Putamen (tissue), 1 donor: ENCODE data around the gene ANKRD65.
"Not testable (repeated sequence)": the region's sequence is repeated elsewhere in the genome, so short reads cannot be mapped to it uniquely, and the experiment has no call there.

Experiments
- DNase-seq: peaks from one replicate; pipeline ENCODE4 v3.0.0-alpha.2; 2016; ENCODE audit warnings: low spot score

Gene ANKRD65

GRCh38 chr1:1393428-1393827, 27.6 kb downstream of the ANKRD65 start:
- no peak for DNase-seq

DNA sequence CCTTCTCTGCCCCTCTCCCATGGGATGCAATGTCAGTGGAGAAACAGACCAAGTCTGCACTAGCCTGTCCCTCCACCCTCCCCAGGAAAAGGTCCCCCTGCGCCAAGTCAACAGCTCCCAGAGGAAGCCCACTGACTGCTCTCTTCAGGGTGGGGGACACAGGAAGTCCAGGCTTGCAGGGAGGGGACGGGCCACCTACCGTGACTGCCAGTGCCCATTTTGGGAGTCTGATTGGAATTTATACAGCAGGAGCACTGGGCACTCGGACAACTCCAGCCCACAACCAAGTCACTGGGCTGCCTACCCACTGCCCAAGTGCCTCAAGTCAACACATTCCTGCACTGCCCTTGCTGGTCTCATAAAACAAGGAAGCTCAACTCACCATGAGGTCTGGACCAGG, 28.1 kb downstream of the ANKRD65 start:
- no peak for DNase-seq

- no peak for DNase-seq
These were observed 29.9 kb downstream of the ANKRD65 start for GRCh38 chr1:1391225-1391624.

DNA sequence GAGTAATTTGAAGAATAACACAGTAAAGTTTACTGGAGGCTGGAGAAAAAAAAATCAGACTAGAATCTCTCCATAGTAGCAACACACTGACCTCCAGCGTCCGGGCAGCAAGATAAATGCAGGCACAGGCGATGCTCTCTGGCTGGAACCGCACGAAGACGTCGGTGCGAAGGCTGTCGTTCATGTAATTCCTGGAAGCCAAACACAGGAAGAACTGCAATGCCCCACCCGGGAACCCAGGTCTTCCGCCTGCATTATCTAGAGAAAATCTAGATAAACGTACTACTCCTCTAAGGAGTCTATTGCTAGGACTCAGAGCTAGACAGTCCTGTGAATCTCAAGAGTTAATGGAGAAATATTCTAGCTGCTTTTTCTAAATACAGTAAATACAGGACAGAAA, 30.4 kb downstream of the ANKRD65 start:
- no peak for DNase-seq

DNA sequence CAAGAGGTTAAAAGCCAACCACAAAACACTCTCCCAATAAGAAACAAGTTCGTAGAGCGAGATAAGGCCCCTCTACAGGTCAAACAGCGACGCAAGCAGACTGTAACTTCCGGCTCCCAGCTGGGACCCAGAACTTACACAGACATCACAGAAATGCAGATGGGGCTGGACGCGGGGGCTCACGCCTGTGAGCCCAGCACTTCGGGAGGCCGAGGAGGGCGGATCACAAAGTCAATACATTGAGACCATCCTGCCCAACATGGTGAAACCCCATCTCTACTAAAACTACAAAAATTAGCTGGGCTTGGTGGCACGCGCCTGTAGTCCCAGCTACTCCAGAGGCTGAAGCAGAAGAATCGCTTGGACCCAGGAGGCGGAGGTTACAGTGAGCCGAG, 33.0 kb downstream of the ANKRD65 start:
- DNase-seq: no peak

GRCh38 chr1:1387098-1388077, 33.7 kb downstream of the ANKRD65 start:
- no peak for DNase-seq

- no peak for DNase-seq
These were observed 35.1 kb downstream of the ANKRD65 start for GRCh38 chr1:1385931-1386330.

GRCh38 chr1:1385339-1385738, 35.7 kb downstream of the ANKRD65 start:
- DNase-seq: not testable (repeated sequence)

- no peak for DNase-seq
These were observed 39.8 kb downstream of the ANKRD65 start for GRCh38 chr1:1381294-1381693.

- no peak for DNase-seq
These were observed 40.2 kb downstream of the ANKRD65 start for GRCh38 chr1:1380860-1381259.

- DNase-seq: no peak
These were observed 43.4 kb downstream of the ANKRD65 start for GRCh38 chr1:1377540-1378205.

- DNase-seq: no peak
These were observed 44.4 kb downstream of the ANKRD65 start for GRCh38 chr1:1376551-1377226.

DNA sequence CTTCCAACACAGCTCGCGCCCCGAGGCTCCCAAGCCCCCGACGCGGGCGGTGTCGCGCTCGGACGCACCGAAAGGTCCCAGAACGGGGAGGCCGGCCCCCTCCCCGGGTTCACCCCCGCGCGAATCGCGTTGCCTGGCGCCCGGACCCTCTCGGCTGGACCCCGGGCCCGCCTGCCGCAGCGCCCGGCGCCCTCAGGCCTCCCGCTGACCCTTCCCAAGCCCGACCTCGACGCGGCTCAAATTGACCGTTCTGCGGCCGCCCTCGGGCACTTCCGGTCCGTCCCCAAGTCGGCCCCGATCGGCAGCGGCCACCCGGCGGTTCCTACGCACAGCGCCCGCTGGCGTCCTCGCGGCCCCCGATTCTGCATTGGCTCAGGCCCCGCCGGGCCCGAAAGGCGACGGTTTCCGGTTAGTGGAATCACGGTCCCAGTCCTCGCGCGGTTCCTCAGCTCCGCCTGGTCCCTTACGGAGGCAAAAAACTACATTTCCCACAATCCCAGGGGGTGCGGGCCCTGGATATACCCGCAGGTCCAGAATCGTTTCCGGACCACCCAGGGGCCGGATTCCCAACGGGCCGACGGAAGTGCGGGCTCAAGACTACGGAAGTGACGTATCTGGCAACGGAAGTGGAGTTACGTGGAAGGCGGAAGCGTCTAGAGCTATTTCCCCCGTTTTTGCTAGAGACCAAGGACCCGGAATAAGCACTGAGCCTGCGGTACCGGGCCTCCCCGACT, 46.0 kb downstream of the ANKRD65 start, which contains the start of gene AURKAIP1:
TSS of gene AURKAIP1 (minus strand) at position 279 of the 734 bp plus-strand sequence. CDS start 451 bp downstream, outside the sequence.
- peak; percentile 100 for DNase-seq

GRCh38 chr1:1374589-1374928, 46.5 kb downstream of the ANKRD65 start:
- DNase-seq: no peak

DNA sequence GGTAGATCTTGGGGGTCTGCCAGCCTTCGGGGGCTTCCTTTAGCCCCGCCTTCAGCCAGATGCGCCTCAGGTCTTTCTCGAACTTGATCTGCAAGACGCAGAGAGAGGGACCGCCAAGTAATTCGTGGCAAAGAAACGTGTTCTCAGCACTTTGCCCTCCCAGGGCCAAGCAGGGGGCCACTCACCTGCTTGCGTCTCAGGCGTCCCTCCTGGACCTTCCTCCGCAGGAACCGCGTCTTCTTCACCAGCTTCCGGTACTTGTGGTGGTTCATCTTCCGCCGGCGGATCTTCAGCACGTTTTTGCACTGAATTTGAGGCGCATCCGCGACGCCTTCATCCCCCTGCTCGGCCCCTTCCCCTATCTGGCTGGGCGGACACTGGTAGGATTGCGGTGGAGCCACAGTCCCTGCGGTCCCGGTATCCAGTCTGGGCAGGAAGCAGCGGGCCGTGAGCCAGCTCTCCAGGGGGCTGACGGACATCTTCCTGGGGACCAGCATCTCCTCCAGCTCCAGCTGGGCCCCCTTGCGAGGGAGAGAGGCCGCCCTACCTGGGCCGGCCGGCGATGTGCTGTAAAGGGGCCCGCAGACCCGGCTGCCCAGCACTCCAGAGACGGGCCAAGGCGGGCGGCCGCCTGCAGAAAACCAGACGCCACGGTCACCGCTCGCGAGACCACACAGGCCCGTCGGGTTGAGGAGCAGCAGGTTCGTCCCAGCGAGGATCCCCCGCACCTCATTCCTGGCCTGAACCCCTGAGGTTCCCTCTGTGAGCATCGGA, 47.1 kb downstream of the ANKRD65 start:
- DNase-seq: no peak

DNA sequence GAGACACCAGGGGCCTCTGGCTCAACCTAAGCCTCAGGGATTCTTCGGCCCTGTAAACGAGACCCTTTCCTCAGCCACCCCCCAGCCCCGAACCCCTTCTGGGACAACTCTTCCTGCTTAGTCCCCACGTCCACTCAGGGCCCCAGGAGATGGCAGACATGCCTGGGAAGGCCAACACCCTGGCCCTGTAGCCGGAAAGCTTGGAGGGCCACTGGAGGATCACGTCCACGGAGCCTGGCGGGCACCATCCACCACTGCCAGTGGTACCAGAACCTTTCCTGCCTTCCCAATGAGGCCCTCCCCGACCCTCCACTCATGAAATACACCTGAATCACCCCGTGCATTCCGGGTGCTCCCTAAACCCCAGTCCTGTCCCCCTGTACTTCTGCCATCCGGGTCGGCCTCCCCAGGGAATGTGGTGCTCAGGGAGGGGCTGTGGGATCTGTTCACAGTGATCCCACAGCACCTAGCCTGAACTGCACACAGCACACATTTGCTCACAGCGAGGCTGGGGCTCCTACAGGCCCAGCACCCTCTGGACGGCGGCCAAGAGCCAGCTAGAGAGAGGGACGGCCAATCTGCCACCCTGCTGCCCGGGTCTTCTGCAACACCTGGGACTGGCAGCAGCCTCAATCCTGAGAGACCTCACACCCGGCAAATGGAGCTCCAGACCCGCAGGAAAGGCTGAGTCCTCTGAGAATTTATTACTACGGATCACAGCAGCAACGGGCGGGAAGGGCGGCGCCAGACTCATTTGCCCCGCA, 47.8 kb downstream of the ANKRD65 start:
- no peak for DNase-seq

GRCh38 chr1:1371746-1372711, 49.0 kb downstream of the ANKRD65 start:
- no peak for DNase-seq

- no peak for DNase-seq
These were observed 49.7 kb downstream of the ANKRD65 start for GRCh38 chr1:1371364-1371745.

DNA sequence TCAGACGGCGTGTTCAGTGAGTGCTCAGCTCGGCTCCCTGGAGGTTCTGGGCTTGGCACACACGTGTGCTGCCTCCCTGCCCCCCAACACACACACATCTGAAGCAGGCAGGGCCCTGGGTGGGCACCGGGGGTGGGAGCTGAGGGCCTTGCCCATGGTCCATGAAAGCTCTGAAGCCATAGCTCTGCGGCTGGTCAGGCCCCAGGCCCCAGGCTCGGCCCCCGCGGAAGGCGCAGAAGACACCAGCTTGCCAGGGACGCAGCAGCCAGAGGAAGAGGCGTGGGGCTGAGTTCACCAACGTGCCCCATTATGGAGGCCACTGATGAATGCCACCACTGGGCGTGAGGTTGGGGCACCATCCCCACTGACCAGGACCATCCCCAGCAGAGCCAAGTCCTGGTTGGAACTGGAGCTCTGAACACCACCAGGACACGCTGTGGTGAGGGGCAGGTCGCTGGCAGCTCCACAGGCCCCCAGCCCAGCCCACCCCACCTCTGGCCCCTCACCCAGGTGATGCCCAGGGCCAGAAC, 50.2 kb downstream of the ANKRD65 start:
- DNase-seq: no peak
